ELF-1 (cell line): ENCODE measurements around the gene DKK2.

Experiments used
- DNase-seq: peaks from one replicate; pipeline ENCODE4 v3.0.0-alpha.2; 2016; ENCODE audit warnings: low read depth, low spot score

Gene DKK2, protein sequence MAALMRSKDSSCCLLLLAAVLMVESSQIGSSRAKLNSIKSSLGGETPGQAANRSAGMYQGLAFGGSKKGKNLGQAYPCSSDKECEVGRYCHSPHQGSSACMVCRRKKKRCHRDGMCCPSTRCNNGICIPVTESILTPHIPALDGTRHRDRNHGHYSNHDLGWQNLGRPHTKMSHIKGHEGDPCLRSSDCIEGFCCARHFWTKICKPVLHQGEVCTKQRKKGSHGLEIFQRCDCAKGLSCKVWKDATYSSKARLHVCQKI

DNA sequence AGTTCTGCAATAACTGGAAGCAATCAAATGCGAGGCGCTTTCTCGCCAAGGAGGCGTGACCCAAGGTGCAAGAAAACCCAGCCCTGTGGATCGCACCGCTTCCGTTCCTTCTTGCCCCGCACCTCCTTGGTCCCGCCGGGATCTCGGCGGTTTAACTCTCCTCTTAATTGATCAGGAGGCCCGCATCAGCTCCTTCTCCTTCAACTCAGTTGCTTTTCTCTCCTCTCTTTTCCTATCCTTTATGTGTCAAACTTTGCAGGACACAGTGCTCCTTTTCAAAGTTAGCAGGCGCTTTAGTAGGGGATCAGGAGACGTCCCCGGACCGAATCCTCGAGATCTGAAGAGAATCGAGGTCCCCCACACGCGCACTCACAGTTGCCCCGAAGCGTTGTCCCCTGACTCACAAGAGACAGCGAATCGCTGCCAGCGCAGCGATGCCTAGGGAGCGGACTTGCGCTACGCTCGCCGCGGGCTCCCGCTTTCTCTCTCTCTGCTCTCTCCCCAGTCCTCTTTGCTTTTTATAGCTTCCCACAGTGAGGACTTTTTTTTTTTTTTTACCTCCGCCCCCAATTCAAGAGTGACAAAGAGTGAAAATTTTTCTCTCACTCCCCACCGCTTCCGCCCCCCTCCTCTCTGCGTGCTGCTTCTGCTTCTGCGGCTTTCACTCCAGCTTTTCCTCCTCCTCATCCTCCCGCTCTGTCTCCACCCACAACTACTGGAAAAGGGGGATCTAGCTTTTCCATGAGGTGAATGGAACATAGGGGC is at the start of gene DKK2:
Gene DKK2, minus strand, starts transcription at position 495 of the 765 bp plus-strand sequence. CDS start 722 bp downstream, outside the sequence.
- DNase-seq, result peak; percentile 29

DNA sequence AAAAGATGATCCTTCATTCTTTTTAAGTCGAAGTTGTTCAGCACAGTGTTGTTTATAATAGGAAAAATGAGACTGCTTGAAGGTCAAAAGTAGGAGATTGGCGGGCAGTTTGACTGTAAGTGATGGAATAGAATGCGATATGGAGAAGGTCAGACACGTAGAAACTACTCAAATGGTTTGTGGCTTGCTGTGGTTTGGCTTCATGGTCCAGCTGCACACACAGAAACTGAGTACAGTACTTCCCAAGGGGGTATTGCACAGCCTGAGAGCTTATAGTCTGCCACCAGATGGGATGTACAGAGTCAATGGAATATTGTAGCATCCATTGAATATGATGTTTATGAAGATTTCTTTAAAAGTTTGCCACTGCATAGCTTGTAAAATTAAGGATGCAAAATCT is 41.1 kb upstream of the DKK2 start:
- DNase-seq, result no peak

DNA sequence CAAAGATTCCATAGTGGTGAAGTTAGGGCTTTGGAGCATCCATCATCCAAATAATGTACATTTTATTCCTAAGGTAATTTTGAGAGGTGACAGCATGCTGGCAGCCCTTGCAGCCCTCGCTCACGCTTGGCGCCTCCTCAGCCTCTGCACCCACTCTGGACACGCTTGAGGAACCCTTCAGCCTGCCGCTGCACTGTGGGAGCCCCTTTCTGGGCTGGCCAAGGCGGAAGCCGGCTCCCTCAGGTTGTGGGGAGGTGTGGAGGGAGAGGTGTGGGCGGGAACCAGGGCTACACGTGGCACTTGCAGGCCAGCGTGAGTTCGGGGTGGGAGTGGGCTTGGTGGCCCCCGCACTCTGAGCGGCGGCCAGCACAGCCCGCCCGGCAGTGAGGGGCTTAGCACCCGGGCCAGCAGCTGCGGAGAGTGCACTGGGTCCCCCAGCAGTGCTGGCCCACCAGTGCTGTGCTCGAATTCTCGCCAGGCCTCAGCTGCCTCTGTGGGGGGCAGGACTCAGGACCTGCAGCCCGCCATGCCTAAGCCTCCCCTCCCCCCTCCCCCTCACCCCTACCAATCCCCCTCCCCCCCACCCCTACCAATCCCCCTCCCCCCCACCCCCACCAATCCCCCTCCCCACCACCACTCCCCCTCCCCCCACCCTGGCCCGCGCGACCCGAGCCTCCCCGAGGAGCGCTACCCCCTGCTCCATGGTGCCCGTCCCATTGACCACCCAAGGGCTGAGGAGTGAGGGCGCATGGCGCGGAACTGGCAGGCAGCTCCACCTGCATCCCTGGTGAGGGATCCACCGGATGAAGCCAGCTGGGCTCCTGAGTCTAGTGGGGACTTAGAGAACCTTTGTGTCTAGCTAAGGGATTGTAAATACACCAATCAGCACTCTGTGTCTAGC is 37.0 kb upstream of the DKK2 start:
- no peak for DNase-seq

DNA sequence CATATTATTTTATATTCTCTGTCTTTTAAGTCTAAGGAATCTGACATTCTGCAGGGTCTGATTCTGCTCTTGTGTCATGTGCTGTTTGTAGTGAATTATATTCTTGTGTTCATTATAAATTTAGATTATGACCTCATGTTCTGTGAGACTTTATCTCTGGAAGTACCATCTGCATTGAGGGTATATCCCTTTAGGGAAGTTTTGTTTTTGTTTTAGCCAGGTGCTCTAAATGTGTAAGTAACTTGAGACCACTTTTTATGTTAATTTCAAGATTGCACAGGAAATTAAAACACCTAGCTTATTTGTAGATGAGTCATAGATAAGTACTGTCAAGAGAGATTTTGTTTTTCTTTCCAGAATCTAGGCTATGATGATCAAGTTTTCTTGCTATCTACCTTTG is 35.0 kb upstream of the DKK2 start:
- DNase-seq, result no peak

DNA sequence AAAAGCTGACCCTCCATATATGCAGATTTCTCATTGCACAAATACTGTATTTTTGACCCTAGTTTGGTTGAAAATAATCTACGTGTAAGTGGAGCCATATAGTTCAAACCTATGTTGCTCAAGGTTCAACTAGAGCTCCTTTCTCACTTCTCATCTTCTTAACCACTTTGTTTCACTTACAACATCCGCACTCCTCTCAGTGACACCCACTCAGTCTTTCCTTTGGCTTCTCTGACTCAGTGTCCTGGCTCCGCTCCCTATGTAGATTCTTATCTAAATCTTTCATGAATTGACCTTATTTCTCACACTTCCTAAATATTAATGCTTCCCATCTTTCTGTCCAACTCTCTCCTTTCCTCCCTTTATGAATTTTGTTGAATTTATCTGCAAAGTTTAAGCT is 32.9 kb upstream of the DKK2 start:
- no peak for DNase-seq

DNA sequence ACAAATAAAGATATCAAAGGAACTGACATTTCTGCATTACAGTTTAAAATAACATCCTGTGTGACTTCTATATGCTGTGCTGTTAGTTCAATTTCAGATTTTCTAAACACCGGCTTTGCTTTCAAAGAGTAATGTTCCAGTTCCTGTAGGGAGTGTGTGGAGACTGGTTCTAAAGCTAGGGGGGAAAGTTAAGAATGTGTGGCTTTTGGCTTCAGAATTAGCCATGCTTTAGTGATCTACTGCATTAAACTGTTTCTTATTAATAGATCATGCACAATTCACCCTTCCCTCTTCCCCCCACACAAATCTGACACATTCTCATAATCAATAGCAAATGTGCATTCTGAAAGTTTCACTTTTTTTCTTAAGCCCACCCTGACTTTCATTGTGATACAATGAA is 32.0 kb upstream of the DKK2 start:
- no peak for DNase-seq

DNA sequence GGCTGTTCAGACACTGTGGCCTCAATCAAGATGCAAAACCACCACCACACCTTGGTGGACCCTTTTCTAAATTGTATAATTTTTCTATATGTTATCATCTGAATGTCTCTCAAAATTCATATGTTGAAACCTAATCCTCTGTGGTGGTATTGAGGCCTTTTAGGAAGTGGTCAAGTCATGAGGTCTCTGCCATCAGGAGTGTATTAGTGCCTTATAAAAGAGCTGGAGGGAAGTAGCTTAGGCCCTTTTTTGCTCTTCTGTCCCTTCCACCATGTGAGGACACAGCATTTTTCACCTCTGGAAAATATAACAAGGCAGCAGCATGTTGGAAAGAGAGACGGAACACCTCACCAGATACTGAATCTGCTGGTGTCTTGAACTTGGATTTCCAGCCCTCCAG is 30.5 kb upstream of the DKK2 start:
- DNase-seq, result no peak

DNA sequence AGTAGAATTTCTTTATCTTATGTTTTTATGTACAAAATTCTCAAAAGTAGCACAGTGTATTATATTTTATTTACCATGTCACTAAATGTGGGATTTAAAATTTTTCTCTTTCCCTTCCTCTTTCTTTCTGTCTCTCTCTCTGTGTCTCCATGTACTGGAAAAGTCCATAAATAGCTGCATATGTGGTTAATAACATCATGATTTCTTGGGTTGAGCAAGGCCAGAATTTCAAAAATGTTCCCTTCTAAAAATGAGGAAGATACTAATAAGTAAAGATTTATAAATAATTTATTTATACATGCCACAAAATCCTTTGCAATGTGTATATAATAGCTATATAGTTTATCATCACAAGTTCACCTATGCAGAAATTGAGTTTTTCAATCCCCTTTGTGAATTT is 29.1 kb upstream of the DKK2 start:
- DNase-seq, result no peak

DNA sequence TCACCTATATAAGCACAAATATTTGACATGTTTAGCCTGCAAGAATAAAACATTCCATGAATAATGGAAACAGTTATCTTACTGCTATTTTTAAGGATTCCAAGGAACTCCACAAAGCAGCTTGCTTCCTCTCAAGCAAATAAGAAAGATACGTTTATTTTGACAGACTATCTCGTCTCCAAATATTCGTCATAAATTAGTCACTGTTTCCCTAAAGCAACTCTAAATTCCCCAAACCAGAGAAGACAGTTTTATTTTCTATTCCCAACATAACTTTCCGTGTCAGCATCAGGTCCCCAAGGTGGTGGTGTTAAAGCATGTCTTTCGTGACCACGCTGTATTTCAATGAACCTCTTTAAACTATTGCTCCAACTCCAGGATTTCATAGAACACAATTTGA is 24.3 kb upstream of the DKK2 start:
- no peak for DNase-seq

DNA sequence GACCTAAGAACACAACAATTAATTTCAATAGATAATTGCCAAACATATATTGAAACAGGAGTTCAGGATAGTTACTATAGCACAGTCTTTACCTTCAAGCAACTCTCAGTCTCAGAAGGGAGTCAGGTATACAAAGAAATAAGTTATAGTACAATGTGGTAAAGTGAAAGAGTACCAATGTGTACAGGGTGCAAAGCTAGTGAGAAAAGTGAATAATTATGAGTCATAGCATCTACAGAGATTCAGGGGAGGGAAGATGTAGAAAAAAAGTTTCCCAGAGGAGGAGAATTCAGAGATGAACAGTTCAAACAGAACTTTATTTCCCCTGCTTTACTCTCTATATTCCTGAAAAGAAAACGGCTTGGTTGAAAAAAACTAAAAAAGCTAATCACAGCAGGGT is 22.7 kb upstream of the DKK2 start:
- no peak for DNase-seq

DNA sequence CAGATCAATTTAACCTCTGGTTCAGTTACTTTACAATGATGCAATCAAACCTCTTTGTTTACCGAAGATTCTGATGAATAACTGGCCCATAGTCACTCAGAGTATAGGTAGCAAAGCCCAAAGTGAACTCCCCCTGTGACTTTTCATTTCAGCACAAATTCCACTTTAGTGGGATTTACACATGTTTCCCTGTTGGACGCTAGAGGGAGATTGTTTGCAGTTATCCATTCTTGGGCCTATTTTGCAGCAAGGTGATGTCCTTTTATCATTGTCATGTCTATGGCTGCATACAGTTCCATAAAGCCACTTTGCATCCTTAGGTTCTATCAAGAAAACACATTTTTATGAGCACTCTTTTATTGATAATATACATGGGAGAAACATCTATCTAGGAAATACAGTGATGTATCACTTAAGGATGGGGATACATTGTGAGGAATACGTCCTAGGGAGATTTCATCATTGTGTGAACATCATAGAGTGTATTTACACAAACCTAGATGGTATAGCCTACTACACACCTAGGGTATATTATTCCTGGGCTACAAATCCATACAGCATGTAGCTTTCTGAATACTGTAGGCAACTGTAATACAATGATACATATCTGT is 14.5 kb upstream of the DKK2 start:
- DNase-seq, result no peak

DNA sequence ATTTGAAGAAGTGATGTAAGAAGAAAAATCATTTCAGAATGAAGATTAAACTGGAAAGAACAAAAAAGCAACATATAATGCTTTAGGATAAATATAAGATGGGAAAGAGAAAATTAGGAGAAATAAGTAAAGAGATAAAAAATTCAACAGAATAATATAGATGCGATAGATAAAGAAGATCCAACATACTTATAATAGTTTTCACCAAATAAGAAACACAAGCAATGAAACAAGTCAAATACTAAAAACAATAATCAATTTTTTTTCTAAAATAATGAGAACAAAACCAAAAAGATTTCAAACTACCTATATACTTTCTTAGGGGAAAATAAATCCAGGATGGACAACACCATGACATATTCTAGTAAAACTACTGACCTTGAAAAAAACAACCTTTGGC is 10.1 kb upstream of the DKK2 start:
- DNase-seq, result no peak

DNA sequence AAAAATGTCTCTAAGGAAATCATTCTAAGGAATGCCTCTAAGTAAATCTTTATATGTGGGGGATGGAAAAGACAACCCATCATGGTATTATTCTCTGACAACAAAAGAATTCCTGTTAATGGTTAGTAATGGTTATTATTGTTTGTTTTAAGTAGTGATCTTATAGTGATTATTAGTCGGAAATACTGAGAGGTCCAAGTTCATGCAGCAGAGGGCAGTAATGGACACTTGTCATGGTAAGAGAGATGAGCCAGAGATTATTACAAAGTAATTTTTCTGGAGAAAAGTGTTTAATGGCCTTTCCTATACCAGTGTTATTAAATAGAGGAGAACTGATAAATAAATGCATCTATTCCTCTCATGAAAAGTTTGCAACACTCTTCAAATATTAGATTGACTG is 8.1 kb upstream of the DKK2 start:
- no peak for DNase-seq

DNA sequence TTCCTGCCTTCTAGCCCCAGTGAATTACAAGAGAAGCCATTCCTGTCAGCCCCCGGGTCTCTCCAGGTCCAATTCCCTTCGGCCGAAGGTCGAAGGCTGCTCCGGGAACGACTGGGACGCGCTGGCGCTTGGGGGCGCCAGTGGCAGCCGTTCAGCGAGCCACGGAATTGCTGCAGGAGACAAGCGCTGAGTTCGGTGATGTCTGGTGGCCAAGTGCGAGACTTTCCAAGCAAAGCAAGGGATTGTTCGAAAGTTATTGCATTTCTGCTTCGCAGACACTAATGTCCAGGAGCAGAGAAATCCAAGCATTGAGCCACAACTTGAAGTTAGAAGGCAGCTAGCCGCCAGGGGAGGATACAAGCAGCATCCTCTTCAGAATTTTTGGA is 1.1 kb upstream of the DKK2 start:
- DNase-seq, result peak; percentile 78

DNA sequence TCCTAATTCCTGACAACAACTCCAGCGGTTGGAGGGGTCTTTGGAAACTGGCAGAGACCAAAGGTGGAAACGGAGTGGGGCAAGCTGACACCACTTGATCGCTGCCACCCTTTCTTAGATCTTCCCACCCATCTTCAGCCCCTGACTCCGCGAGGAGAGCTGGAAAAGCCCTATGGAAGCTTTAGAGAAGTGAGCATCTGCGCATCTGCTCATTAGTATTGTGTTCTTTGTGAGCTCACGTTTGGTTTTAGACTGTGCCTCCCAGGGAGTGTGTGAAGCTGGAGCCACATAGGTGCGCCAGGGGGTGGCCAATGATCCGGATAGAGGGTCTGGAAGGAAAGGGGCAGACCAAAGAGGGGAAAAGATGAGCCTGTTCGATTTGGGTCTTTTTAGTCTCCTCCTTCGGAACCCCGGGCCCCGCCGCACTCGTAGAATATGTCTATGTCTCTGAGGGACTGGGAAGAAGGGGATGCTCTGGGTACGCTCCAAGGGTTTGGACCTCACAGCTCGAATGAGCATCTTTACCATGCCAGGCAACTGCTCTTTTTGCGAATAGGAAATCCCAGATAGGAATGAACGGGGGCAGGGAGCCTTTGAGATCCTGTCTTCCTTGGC is 578 bp upstream of the DKK2 start:
- DNase-seq, result peak; percentile 2

DNA sequence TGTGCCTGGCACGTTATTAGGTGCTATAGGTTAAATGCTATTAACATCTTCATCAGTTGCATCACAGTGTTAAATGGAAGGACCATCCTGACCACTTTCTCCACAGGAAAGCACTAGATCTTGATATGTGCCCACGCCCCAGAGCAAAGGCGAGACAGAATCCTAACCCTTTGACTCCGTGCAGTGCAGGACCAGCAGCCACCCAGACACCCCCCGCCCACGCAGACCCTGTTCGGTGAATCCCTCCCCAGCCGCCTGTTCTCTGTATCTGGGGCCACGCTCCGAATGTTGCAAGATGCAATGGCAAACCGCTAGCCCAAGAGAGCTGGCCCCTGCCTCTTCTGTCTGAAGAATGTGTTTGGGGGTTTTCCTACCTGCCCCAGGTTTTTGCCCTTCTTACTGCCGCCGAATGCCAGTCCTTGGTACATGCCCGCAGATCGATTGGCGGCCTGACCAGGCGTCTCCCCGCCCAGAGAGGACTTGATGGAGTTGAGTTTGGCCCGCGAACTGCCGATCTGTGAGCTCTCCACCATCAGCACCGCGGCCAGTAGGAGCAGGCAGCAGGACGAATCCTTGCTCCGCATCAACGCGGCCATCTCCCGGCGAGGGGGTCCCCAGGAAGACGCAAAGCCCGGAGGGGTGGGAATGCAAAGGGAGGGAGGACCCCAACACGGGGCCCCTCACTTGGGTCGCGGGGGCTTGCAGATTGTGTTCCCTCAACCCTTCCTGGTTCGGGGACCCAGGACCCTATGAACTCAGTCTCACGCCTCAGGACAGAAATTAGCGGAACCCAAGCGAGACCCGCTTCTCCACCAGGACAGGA is 906 bp downstream of the DKK2 start:
- DNase-seq, result peak; percentile 36

DNA sequence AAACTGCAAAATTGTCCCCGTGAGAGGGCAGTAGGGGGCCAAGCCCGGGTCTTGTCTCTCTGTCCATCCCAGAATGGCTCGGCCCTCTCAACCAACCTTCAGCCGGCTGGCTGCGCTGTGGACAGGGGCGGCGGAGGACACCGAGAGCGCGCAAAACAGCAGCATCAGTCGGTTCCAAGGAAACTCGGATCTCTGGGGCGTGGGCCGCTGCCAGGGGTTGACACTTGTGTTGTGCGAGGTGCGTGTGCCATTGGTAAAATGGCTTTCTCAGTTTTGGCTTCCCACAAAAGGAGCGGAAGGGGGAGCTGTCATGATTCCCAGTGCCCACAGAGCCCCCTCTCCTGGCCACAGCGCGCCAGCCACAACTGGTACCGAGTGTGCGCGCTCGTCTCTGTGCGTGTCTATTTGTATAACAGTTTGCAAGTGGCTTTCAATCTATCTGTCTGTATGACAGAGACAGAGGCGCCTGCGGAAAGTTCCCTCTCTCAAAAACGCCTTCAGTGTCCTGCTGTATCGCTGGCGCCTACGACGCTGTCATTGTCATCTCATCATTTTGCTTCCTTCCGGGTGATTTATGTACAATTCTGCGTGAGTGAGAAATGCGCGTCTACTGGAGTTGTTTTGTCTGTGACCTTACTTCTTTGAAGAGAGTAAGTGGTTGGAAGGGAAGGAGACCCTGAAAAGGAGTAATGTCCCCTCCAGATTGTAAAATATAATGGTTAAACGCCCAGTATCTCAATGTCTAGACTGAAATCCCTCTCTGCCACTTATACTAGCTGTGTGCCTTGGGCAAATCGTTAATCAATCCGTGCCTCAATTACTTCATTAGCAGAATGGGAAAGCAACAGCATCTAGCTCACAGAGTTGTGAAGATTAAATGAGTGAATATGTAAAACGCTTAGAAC is 1.8 kb downstream of the DKK2 start:
- DNase-seq, result peak; percentile 75

DNA sequence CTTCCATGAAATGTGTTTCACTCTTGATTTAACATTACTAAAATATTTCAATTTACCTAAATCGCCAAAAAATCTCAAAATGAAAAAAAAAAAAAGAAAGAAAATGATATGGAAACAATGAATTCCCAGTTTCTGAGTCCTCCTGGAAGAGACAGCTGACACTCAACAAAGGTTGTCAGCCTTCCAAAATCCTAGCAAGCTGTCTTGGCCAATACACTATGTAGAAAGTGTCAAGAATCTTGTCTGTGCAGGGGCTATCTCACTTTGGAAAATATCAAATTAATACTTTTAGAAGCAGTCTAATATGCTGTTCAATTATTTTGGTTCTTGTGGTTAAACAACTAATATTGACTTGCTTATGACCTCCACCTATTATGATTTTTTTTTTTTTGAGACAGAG is 8.7 kb downstream of the DKK2 start:
- DNase-seq, result no peak

DNA sequence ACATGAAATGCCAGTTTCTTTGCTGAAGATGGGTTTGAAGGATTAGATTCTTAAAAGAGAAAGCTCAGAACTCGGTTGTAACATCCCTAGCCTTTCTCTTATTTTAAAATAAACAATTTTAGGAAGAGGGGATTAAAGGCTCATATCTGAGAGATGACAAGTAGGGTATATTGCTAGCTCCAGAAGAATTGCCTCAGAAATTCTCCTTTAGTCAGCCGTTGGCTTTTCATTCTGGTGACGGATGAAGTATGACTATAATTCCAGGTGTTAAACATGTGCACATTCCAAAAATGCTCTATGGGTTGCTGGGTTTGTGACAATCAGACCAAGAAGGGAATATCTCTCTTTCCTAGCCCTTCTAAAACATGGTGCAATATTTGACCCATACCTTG is 17.8 kb downstream of the DKK2 start:
- DNase-seq, result no peak
